Duodenal mucosa (tissue), 2 donors: Measurements from ENCODE around the gene POTEI.
"Not testable (repeated sequence)": the region's sequence is repeated elsewhere in the genome, so short reads cannot be mapped to it uniquely, and the experiment has no call there.

Experiments used
- H3K27ac ChIP-seq: one replicate; pipeline ENCODE4 v1.7.0; 2013; ENCODE audit warnings: low read depth, low read length
- H3K27me3 ChIP-seq, 2 donors: one replicate each; pipeline ENCODE4 v1.7.0; 2013; ENCODE audit warnings: low read length in 2 of 2, control low read depth in 1 of 2; ENCODE audit not compliant: insufficient read depth in 2 of 2, control insufficient read depth in 1 of 2
- H3K36me3 ChIP-seq, 2 donors: one replicate each; pipeline ENCODE4 v1.7.0; 2013; ENCODE audit warnings: low read length in 2 of 2, control low read depth in 1 of 2; ENCODE audit not compliant: insufficient read depth in 2 of 2, control insufficient read depth in 1 of 2
- H3K4me1 ChIP-seq, 2 donors: one replicate each; pipeline ENCODE4 v1.7.0; 2013; ENCODE audit warnings: low read length in 2 of 2, control low read depth in 1 of 2; ENCODE audit not compliant: insufficient read depth in 2 of 2, control insufficient read depth in 1 of 2
- H3K4me3 ChIP-seq, 2 donors: one replicate each; pipeline ENCODE4 v1.7.0; 2013; ENCODE audit warnings: low read length in 2 of 2, low read depth in 1 of 2
- H3K9ac ChIP-seq, 2 donors: one replicate each; pipeline ENCODE4 v1.7.0; 2013; ENCODE audit warnings: low read length in 2 of 2, low read depth in 1 of 2
- H3K9me3 ChIP-seq, 2 donors: one replicate each; pipeline ENCODE4 v1.7.0; 2013; ENCODE audit warnings: low read length in 2 of 2, control low read depth in 1 of 2; ENCODE audit not compliant: control insufficient read depth in 1 of 2

The POTEI gene

DNA sequence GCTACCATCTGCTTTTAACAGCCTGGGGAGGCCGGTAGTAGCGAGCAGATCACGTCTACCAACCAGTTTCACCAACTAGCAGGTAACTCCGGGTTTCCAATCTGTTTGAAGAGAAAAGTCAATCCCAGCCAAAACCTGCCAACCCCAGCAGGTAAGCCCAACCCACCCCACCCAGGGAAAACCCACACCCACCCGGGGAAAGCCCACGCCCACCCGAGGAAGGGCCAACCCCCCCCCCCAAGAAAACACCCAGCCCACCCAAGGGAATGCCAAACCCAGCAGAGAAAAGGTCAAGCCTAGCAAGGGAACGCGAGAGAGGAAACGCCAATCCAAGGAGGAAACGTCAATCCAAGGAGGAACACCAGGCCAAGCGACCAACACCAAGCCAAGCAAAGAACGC is at the start of gene POTEI:
TSS of gene POTEI (minus strand) at position 101 of the 400 bp plus-strand sequence. CDS start at position 8, 93 bp downstream.
- not testable (repeated sequence) for H3K9me3 ChIP-seq, H3K27ac ChIP-seq, H3K9ac ChIP-seq, H3K27me3 ChIP-seq, H3K4me1 ChIP-seq, H3K4me3 ChIP-seq, H3K36me3 ChIP-seq

DNA sequence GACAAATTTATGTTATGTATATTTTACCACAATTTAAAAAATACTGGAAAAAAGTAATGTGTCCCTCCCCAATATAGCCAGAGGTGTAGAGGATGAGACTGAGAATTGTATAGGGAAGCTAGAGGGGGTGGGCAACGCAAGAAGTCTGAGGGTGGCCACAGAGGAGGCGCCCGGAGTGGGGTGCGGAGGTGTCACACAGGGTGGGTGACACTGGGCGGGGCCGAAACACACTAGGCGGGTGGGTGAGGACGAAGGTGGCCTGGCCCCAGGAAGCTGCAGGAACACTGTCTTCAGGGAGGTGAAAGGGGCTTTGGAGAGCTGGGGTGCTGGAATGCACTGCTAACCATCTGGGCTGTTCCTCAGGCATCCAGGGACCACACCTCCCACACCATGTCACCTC is 47.3 kb upstream of the POTEI start:
- H3K27me3 ChIP-seq, H3K36me3 ChIP-seq, H3K9ac ChIP-seq, H3K4me1 ChIP-seq, H3K9me3 ChIP-seq, H3K4me3 ChIP-seq, H3K27ac ChIP-seq: not testable (repeated sequence)

DNA sequence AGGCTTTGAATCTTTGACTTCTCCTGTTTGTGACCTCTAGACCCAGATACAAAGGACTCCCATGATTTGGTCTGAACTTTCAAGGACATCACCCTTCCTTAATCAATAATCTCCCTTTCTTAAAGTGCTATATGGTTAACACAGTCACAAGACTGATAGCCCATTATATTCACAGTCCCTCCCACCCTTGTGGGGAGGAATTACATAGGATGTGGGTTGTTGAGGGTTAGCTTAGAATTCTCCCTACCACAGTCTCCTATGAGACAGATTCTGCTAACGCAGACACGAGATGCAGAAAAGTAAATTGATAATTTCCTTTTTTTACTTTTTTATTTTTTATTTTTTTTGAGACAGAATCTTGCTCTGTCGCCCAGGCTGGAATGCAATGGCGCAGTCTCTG is 45.0 kb upstream of the POTEI start:
- not testable (repeated sequence) for H3K36me3 ChIP-seq, H3K27ac ChIP-seq, H3K4me1 ChIP-seq, H3K4me3 ChIP-seq, H3K9ac ChIP-seq, H3K9me3 ChIP-seq, H3K27me3 ChIP-seq

DNA sequence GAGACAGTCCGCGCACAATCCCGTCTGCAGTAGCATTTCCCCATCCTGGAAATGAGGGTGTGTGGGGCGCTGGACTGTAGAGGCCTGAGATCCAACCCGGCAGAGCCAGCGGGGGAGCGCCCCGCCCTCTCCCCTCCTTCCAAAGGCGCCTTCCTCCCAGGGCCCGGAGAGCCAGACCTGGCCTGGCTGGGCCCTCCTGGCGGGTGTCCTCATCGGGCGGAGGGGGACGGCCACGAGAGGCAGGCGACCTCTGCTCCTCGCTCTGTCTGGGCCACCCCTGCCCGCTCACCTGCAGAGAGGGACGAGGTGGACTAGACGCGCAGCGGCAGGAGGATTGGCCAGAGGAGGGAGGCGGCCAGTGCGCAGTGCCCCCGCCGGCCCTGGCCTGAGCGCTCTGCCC is 40.3 kb upstream of the POTEI start:
- H3K4me1 ChIP-seq, H3K9me3 ChIP-seq, H3K36me3 ChIP-seq, H3K27ac ChIP-seq, H3K4me3 ChIP-seq, H3K27me3 ChIP-seq, H3K9ac ChIP-seq: not testable (repeated sequence)

DNA sequence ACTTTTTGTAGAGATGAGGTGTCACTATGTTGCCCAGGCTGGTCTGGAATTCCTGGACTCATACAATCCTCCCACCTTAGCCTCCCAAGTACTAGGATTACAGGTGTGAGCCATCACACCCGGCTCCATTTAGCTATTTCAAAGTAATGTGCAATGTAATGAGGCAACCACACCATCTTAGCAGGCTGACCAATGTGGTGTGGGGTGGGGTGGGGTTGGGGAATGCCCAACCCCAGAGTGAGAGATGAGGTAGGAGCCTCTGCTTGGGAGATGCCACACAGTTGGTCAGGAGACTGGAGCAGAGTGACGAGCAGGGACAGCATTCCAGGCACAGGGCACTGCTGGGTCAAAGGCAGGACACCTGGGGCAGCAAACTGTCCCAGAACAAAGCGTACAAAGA is 39.3 kb upstream of the POTEI start:
- not testable (repeated sequence) for H3K36me3 ChIP-seq, H3K9ac ChIP-seq, H3K4me3 ChIP-seq, H3K9me3 ChIP-seq, H3K27me3 ChIP-seq, H3K27ac ChIP-seq, H3K4me1 ChIP-seq

DNA sequence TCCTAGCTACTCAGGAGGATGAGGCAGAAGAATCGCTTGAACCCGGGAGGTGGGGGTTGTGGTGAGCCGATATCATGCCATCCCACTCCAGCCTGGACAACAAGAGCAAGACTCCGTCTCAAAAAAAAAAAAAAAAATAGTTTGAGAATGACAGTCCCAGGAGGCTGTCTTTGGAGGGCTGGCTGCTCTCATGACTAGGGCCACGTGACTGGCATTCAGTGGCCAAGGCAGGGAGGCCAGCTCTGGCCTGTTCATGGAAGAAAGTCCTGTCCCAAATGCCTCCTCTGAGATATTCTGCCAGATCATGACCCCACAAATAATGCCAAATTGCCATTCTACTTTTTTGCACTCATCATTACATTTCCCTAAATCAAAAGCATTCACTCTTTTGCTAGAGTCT is 35.9 kb upstream of the POTEI start:
- H3K36me3 ChIP-seq, H3K9ac ChIP-seq, H3K4me1 ChIP-seq, H3K4me3 ChIP-seq, H3K9me3 ChIP-seq, H3K27me3 ChIP-seq, H3K27ac ChIP-seq: not testable (repeated sequence)

DNA sequence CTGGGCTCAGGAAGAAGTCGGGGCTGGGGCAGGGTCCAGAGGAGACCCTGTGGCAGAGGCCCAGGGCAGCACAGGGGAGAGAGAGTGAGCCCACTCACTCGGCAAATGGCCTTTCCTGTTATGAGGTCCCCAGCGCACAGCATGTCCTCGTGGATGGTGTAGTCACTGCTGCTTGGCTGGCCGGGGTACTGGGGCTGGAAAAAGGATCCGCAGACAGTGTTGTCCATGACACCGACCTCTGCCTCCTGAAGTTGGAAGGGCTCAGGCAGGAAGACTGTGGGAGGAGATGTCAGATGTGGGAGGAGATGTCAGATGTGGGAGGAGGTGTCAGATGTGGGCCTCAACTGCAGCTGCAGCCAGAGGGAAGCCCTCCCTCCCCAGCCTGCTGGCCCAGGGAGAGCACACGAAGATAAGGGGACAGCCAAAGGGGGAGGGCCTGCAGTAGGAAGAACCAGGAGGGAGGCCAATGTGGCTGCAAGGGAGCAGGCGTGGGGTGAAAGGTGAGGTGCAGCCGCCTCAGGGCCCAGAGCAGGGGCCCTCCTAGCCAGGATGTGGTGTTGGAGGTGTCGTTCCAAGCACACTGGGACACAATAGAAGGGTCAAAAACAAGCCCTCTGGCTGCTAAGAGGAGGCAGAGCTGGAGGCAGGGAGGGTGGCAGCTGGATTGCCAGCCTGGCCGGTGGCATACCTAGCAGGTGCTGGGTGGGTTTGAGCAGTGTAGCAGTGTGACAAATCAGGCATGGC is 34.8 kb upstream of the POTEI start:
- H3K9ac ChIP-seq, H3K4me3 ChIP-seq, H3K27me3 ChIP-seq, H3K4me1 ChIP-seq, H3K9me3 ChIP-seq, H3K27ac ChIP-seq, H3K36me3 ChIP-seq: not testable (repeated sequence)

DNA sequence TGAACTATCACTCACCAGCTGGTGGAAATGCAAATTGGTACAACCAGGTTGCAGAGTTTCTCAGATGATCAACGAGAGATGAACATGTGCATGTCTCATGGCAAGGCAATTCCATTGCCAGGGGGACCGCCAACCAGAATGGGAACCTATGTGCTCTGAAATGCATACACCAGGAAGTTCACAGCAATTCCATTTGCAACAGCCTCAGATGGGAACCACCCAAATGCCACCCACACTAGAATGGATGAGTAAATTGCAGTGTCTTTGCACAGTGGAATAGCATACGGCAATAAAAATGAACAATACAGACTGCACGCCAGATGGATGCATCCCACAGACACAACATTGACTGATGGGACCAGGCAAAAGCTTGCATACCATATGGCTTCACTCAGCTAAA is 33.7 kb upstream of the POTEI start:
- not testable (repeated sequence) for H3K36me3 ChIP-seq, H3K4me3 ChIP-seq

DNA sequence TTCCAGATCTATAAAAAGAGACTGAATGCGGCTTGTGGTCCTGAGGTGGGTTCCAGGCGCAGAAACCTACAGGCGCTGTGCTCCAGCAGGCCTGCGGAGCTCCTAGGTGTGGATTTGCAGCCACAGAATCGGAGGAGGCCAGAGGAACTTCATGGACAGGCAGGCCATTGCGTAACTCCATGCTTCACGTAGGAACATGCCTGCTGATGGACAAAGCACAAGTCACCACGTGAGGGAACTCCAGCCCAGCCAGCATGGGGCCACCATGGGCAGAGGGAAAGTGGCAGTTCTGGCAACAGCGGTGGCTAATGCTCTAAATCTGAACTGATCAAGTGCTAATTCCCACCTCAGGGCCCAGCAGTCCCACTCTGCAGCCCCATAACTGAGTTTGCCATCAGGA is 29.1 kb upstream of the POTEI start:
- not testable (repeated sequence) for H3K36me3 ChIP-seq, H3K9me3 ChIP-seq, H3K4me1 ChIP-seq, H3K27me3 ChIP-seq, H3K9ac ChIP-seq, H3K27ac ChIP-seq, H3K4me3 ChIP-seq

More for the DNA sequence above, 33.7 kb upstream of the POTEI start:
- H3K9ac ChIP-seq, H3K27me3 ChIP-seq, H3K9me3 ChIP-seq, H3K27ac ChIP-seq, H3K4me1 ChIP-seq: not testable (repeated sequence)

DNA sequence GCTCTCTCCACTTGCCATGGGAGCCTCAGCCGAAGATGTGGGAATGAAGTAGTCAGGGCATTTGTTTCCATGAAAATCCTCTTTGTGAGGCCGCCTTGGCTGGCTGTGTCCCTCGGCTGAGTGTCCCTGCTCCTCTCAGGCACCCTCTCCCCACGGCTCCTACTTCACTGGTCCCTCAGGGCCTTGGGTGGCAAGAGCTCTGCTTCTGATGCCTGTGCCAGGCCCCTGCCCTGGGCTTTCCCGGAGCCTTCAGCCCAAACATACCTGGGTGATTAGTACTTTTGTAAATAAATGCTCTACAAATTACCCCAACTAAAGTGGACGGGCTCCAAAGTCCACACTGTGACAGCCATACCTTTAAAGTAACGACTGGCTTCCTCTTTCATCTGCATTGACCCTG is 27.5 kb upstream of the POTEI start:
- H3K27me3 ChIP-seq, H3K27ac ChIP-seq, H3K9ac ChIP-seq, H3K36me3 ChIP-seq, H3K9me3 ChIP-seq, H3K4me3 ChIP-seq, H3K4me1 ChIP-seq: not testable (repeated sequence)

DNA sequence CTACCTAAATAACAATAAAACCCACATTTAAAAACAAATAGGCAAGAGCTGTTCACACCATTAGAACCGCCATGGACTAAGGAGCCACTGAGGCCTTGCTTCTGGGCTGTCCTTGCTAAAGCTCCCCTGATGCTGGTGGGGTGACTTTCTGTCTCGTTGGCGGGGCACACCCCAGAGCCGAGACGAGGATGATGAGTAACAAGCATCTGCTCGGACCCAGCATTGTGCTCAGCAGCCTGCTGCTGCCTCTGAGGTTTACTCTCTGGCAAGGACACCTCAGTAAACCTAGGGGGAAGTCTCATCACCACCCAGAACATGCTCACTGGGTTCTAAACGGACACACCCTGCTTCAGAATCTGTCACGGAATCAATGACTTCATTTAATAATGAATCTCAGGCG is 22.5 kb upstream of the POTEI start:
- not testable (repeated sequence) for H3K9me3 ChIP-seq, H3K27ac ChIP-seq, H3K4me1 ChIP-seq, H3K36me3 ChIP-seq, H3K4me3 ChIP-seq, H3K27me3 ChIP-seq, H3K9ac ChIP-seq
